Suprapubic skin (tissue), 4 donors: Measurements from ENCODE around the gene SLC29A3.

Source experiments
- POLR2A ChIP-seq, 2 donors: fragments of 450-650 bp; IDR thresholded peaks; one replicate each; pipeline ENCODE4 v1.6.1; 2017; ENCODE audit warnings: antibody characterized with exemption in 2 of 2, mild to moderate bottlenecking in 2 of 2, moderate library complexity in 2 of 2
- POLR2AphosphoS5 ChIP-seq, 3 donors: sonication (generic); formaldehyde crosslinking; IDR thresholded peaks; one replicate each; pipeline ENCODE4 v1.6.1; 2017; ENCODE audit warnings: antibody characterized with exemption in 3 of 3
- TF ChIP-seq, protein P1 (sequence below), 2 donors: fragments of 200-600 bp in 1 of 2; fragments of 450-650 bp in 1 of 2; sonication (generic) in 1 of 2; IDR thresholded peaks; one replicate each; pipeline ENCODE4 v1.5.1; 2016 to 2019; ENCODE audit warnings: antibody characterized with exemption in 2 of 2, mild to moderate bottlenecking in 1 of 2, moderate library complexity in 1 of 2

DNA sequence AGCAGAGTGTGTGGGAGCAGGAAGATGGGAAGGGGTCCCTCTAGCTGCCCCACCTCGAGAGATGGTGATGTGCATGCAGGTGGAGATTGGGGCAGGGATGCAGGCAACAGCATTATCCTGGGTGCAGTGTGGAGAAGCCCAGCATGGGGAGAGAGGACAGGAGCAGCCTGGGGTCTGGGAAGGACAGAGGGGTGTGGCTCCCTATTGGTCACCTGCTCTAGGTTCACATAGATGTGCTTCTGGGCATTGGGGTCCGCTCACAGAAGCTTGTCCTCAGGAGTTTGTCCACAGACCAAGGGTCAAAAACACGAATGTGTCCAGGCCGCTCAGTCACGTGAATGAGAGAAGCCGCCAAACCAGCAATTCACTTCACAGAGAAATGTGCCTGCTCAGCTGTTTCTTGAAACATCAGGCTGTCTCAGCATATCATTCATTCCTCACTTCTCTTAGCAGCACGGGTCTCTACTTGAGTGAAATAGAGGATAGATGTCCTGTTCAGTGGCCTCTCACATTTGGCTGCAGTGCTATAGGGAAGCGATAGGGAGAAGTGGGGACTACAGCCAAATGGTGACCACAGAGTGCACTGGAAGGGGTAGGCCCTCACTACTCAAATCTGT lies 11.5 kb upstream of the SLC29A3 start:
- TF ChIP-seq, protein P1, sequence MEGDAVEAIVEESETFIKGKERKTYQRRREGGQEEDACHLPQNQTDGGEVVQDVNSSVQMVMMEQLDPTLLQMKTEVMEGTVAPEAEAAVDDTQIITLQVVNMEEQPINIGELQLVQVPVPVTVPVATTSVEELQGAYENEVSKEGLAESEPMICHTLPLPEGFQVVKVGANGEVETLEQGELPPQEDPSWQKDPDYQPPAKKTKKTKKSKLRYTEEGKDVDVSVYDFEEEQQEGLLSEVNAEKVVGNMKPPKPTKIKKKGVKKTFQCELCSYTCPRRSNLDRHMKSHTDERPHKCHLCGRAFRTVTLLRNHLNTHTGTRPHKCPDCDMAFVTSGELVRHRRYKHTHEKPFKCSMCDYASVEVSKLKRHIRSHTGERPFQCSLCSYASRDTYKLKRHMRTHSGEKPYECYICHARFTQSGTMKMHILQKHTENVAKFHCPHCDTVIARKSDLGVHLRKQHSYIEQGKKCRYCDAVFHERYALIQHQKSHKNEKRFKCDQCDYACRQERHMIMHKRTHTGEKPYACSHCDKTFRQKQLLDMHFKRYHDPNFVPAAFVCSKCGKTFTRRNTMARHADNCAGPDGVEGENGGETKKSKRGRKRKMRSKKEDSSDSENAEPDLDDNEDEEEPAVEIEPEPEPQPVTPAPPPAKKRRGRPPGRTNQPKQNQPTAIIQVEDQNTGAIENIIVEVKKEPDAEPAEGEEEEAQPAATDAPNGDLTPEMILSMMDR (IDR thresholded peaks at IDR 0.05): no peak
- TF ChIP-seq POLR2AphosphoS5 (IDR thresholded peaks at IDR 0.05) (no peak), POLR2A (IDR thresholded peaks at IDR 0.05) (no peak)
